Measurements from ENCODE around the gene ZNF202.

Gene ZNF202

DNA sequence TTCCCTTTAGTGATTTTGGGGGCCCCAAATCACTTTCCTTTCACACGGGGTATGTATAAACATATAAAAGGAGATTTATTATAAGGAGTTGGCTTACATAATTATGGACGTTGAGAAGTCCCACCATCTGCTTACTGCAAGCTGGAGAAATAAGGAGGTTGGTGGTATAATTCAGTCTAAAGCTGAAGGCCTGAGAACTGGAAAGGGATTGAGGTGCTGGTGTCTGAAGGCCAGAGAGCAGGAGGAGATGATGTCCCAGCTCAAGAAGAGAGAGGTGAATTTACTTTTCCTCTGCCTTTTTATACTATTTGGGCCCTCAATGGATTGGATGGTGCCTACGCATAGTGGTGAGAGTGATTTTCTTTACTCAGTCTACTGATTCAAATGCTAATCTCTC, 1.3 kb upstream of the ZNF202 start:
- POLR2A ChIA-PET = no interaction called here
- DNase-seq (ENCODE audit: extremely low spot score) = no peak
- TF ChIP-seq, protein P1, sequence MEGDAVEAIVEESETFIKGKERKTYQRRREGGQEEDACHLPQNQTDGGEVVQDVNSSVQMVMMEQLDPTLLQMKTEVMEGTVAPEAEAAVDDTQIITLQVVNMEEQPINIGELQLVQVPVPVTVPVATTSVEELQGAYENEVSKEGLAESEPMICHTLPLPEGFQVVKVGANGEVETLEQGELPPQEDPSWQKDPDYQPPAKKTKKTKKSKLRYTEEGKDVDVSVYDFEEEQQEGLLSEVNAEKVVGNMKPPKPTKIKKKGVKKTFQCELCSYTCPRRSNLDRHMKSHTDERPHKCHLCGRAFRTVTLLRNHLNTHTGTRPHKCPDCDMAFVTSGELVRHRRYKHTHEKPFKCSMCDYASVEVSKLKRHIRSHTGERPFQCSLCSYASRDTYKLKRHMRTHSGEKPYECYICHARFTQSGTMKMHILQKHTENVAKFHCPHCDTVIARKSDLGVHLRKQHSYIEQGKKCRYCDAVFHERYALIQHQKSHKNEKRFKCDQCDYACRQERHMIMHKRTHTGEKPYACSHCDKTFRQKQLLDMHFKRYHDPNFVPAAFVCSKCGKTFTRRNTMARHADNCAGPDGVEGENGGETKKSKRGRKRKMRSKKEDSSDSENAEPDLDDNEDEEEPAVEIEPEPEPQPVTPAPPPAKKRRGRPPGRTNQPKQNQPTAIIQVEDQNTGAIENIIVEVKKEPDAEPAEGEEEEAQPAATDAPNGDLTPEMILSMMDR (IDR thresholded peaks at IDR 0.05; ENCODE audit: control extremely low read depth, extremely low read depth, low read depth, missing control alignments) = no peak
- CTCF ChIA-PET = interaction anchor here (1.2 kb wide), 1 partner anchor 13 kb away, joined by 3 read pairs; no protein-coding TSS in a partner anchor

- no peak for DNase-seq (ENCODE audit: extremely low spot score)
- POLR2A ChIA-PET = no interaction called here
- TF ChIP-seq, protein P1 (IDR thresholded peaks at IDR 0.05; ENCODE audit: control extremely low read depth, extremely low read depth, low read depth, missing control alignments) = no peak
- CTCF ChIA-PET = interaction anchor here (1.2 to 2.2 kb wide), 2 partner anchors 10 to 14 kb away, joined by 3 to 8 read pairs; no protein-coding TSS in a partner anchor
These were observed 717 bp upstream of the ZNF202 start for GRCh38 chr11:123742031-123742723.

- ChIA-PET CTCF (interaction anchor here (1.0 to 2.2 kb wide), 3 partner anchors 9 to 22 kb away, joined by 3 to 8 read pairs (median 3); no protein-coding TSS in a partner anchor), POLR2A (no interaction called here)
- TF ChIP-seq, protein P1 (IDR thresholded peaks at IDR 0.05; ENCODE audit: control extremely low read depth, extremely low read depth, low read depth, missing control alignments) = no peak
- DNase-seq (ENCODE audit: extremely low spot score) = peak; percentile 31
These were observed 687 bp downstream of the ZNF202 start for GRCh38 chr11:123740787-123741158.

DNA sequence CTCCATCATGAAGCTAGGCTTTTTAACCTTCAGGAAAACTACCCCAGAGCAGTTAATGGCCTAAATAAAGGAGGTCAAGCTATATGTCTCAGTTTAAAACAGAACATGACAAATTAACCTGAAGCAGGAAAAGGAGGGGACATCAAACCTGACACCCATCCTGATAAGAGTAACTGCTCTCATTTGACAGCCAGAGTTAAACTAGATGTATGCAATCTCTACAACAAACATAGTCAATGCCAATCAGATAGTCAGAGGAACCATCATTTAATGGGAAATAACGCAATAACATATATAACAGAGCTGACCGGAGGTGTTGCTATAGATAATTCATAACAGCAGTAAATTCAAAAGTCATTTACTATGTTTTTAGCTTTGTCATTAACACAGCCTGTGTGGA, 3.1 kb downstream of the ZNF202 start:
- ChIA-PET POLR2A (no interaction called here), CTCF (interaction anchor here (1.0 to 1.5 kb wide), 4 partner anchors 18 to 227 kb away, joined by 3 to 5 read pairs (median 4); no protein-coding TSS in a partner anchor)
- TF ChIP-seq, protein P1 (IDR thresholded peaks at IDR 0.05; ENCODE audit: control extremely low read depth, extremely low read depth, low read depth, missing control alignments) = no peak
- DNase-seq (ENCODE audit: extremely low spot score) = no peak

- ChIA-PET POLR2A (no interaction called here), CTCF (interaction anchor here (5.0 kb wide), 1 partner anchor 25 kb away, joined by 24 read pairs; no protein-coding TSS in a partner anchor)
- DNase-seq (ENCODE audit: extremely low spot score) = no peak
- TF ChIP-seq, protein P1 (IDR thresholded peaks at IDR 0.05; ENCODE audit: control extremely low read depth, extremely low read depth, low read depth, missing control alignments) = no peak
These were observed 4.7 kb downstream of the ZNF202 start for GRCh38 chr11:123736769-123737168.

GRCh38 chr11:123729602-123730001, 11.9 kb downstream of the ZNF202 start:
- POLR2A ChIA-PET = no interaction called here
- CTCF ChIA-PET = interaction anchor here (1.3 to 5.9 kb wide), 5 partner anchors 10 to 22 kb away, joined by 5 to 17 read pairs (median 7); no protein-coding TSS in a partner anchor

More at GRCh38 chr11:123729602-123730001, 11.9 kb downstream of the ZNF202 start:
- no peak for DNase-seq (ENCODE audit: extremely low spot score)
- TF ChIP-seq, protein P1 (IDR thresholded peaks at IDR 0.05; ENCODE audit: control extremely low read depth, extremely low read depth, low read depth, missing control alignments) = no peak
